Lung (tissue), 12 donors: ENCODE results near the gene CCDC157. TPM values are rescaled to one million over a fixed set of nuclear protein-coding genes. Genes with fewer than 3 reads are reported as not detected.
A peak's percentile ranks its signal among the peaks of the same experiment; 100 is the strongest.

Source experiments
- ATAC-seq: fragments of 200-7000 bp; cut with Tn5 transposase; one replicate; pipeline ENCODE4 v1.9.1; 2020; ENCODE audit warnings: moderate number of reproducible peaks; ENCODE audit not compliant: insufficient read depth, low FRiP score
- DNase-seq, 3 donors: peaks; one replicate each; pipeline ENCODE4 v3.0.0-alpha.2; 2013 to 2017
- H3K27ac ChIP-seq, 2 donors: one replicate each; pipeline ENCODE4 v1.5.1; 2013; ENCODE audit warnings: mild to moderate bottlenecking in 2 of 2, moderate library complexity in 2 of 2, control low read depth in 1 of 2, inconsistent platforms in 1 of 2, low read depth in 1 of 2, low read length in 1 of 2
- H3K27me3 ChIP-seq, 3 donors: one replicate each; pipeline ENCODE4 v1.5.1; 2013; ENCODE audit warnings: low read length in 2 of 3; ENCODE audit not compliant: control insufficient read depth in 3 of 3, insufficient read depth in 3 of 3
- H3K36me3 ChIP-seq, 4 donors: one replicate each; pipeline ENCODE4 v1.5.1; 2013; ENCODE audit warnings: low read length in 4 of 4, mild to moderate bottlenecking in 1 of 4, moderate library complexity in 1 of 4; ENCODE audit not compliant: control insufficient read depth in 4 of 4, insufficient read depth in 4 of 4
- H3K4me1 ChIP-seq, 5 donors: one replicate each; pipeline ENCODE4 v1.5.1; 2013; ENCODE audit warnings: low read length in 5 of 5, mild to moderate bottlenecking in 2 of 5, moderate library complexity in 1 of 5; ENCODE audit not compliant: control insufficient read depth in 5 of 5, insufficient read depth in 5 of 5
- H3K4me3 ChIP-seq: one replicate; pipeline ENCODE4 v1.5.1; 2013; ENCODE audit warnings: mild to moderate bottlenecking, control low read depth, moderate library complexity
- H3K9ac ChIP-seq, 2 donors: one replicate each; pipeline ENCODE4 v1.5.1; 2013; ENCODE audit warnings: low read length in 2 of 2, control low read depth in 1 of 2; ENCODE audit not compliant: insufficient read depth in 1 of 2
- H3K9me3 ChIP-seq, 4 donors: one replicate each; pipeline ENCODE4 v1.5.1; 2013; ENCODE audit warnings: low read length in 3 of 4, mild to moderate bottlenecking in 1 of 4, moderate library complexity in 1 of 4; ENCODE audit not compliant: control insufficient read depth in 4 of 4, insufficient read depth in 3 of 4
- CTCF ChIP-seq: IDR thresholded peaks from 2 replicates; pipeline ENCODE4 v1.5.1; 2012; ENCODE audit warnings: mild to moderate bottlenecking; ENCODE audit errors: control extremely low read depth, extremely low read depth
- WGBS, 2 donors: extraction: QIAGEN DNeasy Blood & Tissue Kit; methylation state at CpG; one replicate each; pipeline ENCODE4 v1.1.7; 2013; 5-methylcytosine and 5-hydroxymethylcytosine counted together
- polyA plus RNA-seq, 2 donors: library from polyadenylated mRNA; stranded (reverse); fragments of 200-250 nt; gene quantifications; one replicate each; pipeline ENCODE4 v1.2.1, GENCODE V29; 2013
- total RNA-seq, 2 donors: library from RNA; depleted of rRNA in 1 of 2; stranded (reverse); fragments of >200 nt in 1 of 2; gene quantifications; one replicate each; pipeline ENCODE4 v1.2.1, GENCODE V29; 2014 to 2021
- donor health status: control.
- donor health status: control.
- donor health status: Bipolar disorder and iron deficiency.
- donor health status: healthy.
- donor health status: DM: yes; HTN: yes; CAD: no.

Gene CCDC157
- total and polyA plus RNA-seq, 4 donors: 4.1 to 11.9 (median 8.5) TPM

GRCh38 chr22:30315962-30316576, 40.7 kb upstream of the CCDC157 start:
- no peaks in the 10 kb centered on the region for H3K9me3 ChIP-seq

GRCh38 chr22:30317778-30318177, 39.0 kb upstream of the CCDC157 start:
- TF ChIP-seq CTCF: no peak
- WGBS, 2 donors: 89 to 100% methylated on average over 1 of the region's 1 CpG
- H3K4me3 ChIP-seq: no peak overlapping the region
- H3K36me3 ChIP-seq: peaks cover 0 to 7% (median 0%) of the 10 kb centered on the region in 4 donors
- no peak for ATAC-seq
- H3K9me3 ChIP-seq: no peaks in the 10 kb centered on the region
- no peak overlapping the region for H3K9ac ChIP-seq
- H3K27ac ChIP-seq: peak overlapping the region in 1 of 2 donors; percentile 43
- no peak for DNase-seq
- no peaks in the 10 kb centered on the region for H3K27me3 ChIP-seq
- H3K4me1 ChIP-seq: peaks cover 0 to 52% (median 0%) of the 10 kb centered on the region in 5 donors

More at GRCh38 chr22:30315962-30316576, 40.7 kb upstream of the CCDC157 start:
- no peaks in the 10 kb centered on the region for H3K27me3 ChIP-seq
- 73 to 76% methylated on average over 2 of the region's 2 CpGs for WGBS, 2 donors
- H3K4me3 ChIP-seq: no peak overlapping the region
- H3K9ac ChIP-seq: no peak overlapping the region
- ATAC-seq: no peak
- TF ChIP-seq CTCF: no peak
- peaks cover 1 to 58% (median 6%) of the 10 kb centered on the region in 5 donors for H3K4me1 ChIP-seq
- DNase-seq: no peak
- H3K36me3 ChIP-seq: peaks cover 0 to 9% (median 0%) of the 10 kb centered on the region in 4 donors
- H3K27ac ChIP-seq: peak overlapping the region in 1 of 2 donors; percentile 52

- peak overlapping the region in 1 of 2 donors; percentile 43 for H3K27ac ChIP-seq
- DNase-seq (no peak), ATAC-seq (no peak)
- H3K9ac ChIP-seq: no peak overlapping the region
- H3K36me3 ChIP-seq: peaks cover 0 to 5% (median 0%) of the 10 kb centered on the region in 4 donors
- no peaks in the 10 kb centered on the region for H3K9me3 ChIP-seq
- H3K27me3 ChIP-seq: no peaks in the 10 kb centered on the region
- WGBS, 2 donors: 32 to 59% methylated on average over 7 of the region's 7 CpGs
- peaks cover 0 to 53% (median 0%) of the 10 kb centered on the region in 5 donors for H3K4me1 ChIP-seq
- no peak for TF ChIP-seq CTCF
- H3K4me3 ChIP-seq: no peak overlapping the region
Measured at GRCh38 chr22:30318799-30319419, 37.9 kb upstream of the CCDC157 start.
